Measurements from ENCODE around the gene UST.

Gene UST

GRCh38 chr6:149065121-149065520 is 318.3 kb downstream of the UST start:
- DNase-seq = no peak
- TF ChIP-seq GATA1 (IDR thresholded peaks at IDR 0.05; ENCODE audit: low read depth, low read length) (no peak), POLR2A (IDR thresholded peaks at IDR 0.05; ENCODE audit: low read length) (no peak)

GRCh38 chr6:149065658-149066556 is 319.1 kb downstream of the UST start:
- TF ChIP-seq POLR2A (IDR thresholded peaks at IDR 0.05; ENCODE audit: low read length) (no peak), GATA1 (IDR thresholded peaks at IDR 0.05; ENCODE audit: low read depth, low read length) (no peak)
- DNase-seq = no peak

- TF ChIP-seq GATA1 (IDR thresholded peaks at IDR 0.05; ENCODE audit: low read depth, low read length) (no peak), POLR2A (IDR thresholded peaks at IDR 0.05; ENCODE audit: low read length) (no peak)
- DNase-seq = no peak
These were observed 325.2 kb downstream of the UST start for GRCh38 chr6:149071997-149072396.

GRCh38 chr6:149074832-149075258 is 328.0 kb downstream of the UST start:
- DNase-seq = no peak
- no peak for TF ChIP-seq POLR2A (IDR thresholded peaks at IDR 0.05; ENCODE audit: low read length)
- TF ChIP-seq GATA1 (IDR thresholded peaks at IDR 0.05; ENCODE audit: low read depth, low read length) = no peak

- DNase-seq = no peak
- TF ChIP-seq POLR2A (IDR thresholded peaks at IDR 0.05; ENCODE audit: low read length) = no peak
- TF ChIP-seq GATA1 (IDR thresholded peaks at IDR 0.05; ENCODE audit: low read depth, low read length) = no peak
These were observed 329.0 kb downstream of the UST start for GRCh38 chr6:149075616-149076354.

- no peak for TF ChIP-seq POLR2A (IDR thresholded peaks at IDR 0.05; ENCODE audit: low read length)
- no peak for TF ChIP-seq GATA1 (IDR thresholded peaks at IDR 0.05; ENCODE audit: low read depth, low read length)
- no peak for DNase-seq
These were observed 329.5 kb downstream of the UST start for GRCh38 chr6:149076355-149076734.

GRCh38 chr6:149077208-149077607 is 330.4 kb downstream of the UST start:
- TF ChIP-seq POLR2A (IDR thresholded peaks at IDR 0.05; ENCODE audit: low read length) = no peak
- no peak for TF ChIP-seq GATA1 (IDR thresholded peaks at IDR 0.05; ENCODE audit: low read depth, low read length)
- DNase-seq = no peak

GRCh38 chr6:149078211-149078782 is 331.5 kb downstream of the UST start:
- DNase-seq = no peak
- TF ChIP-seq POLR2A (IDR thresholded peaks at IDR 0.05; ENCODE audit: low read length) (no peak), GATA1 (IDR thresholded peaks at IDR 0.05; ENCODE audit: low read depth, low read length) (no peak)

GRCh38 chr6:149079456-149079855 is 332.6 kb downstream of the UST start:
- TF ChIP-seq GATA1 (IDR thresholded peaks at IDR 0.05; ENCODE audit: low read depth, low read length) = no peak
- no peak for TF ChIP-seq POLR2A (IDR thresholded peaks at IDR 0.05; ENCODE audit: low read length)
- no peak for DNase-seq

GRCh38 chr6:149079911-149080491 is 333.2 kb downstream of the UST start:
- TF ChIP-seq POLR2A (IDR thresholded peaks at IDR 0.05; ENCODE audit: low read length) (no peak), GATA1 (IDR thresholded peaks at IDR 0.05; ENCODE audit: low read depth, low read length) (no peak)
- no peak for DNase-seq

- TF ChIP-seq GATA1 (IDR thresholded peaks at IDR 0.05; ENCODE audit: low read depth, low read length) = no peak
- no peak for TF ChIP-seq POLR2A (IDR thresholded peaks at IDR 0.05; ENCODE audit: low read length)
- no peak for DNase-seq
These were observed 333.7 kb downstream of the UST start for GRCh38 chr6:149080511-149080910.

- no peak for TF ChIP-seq POLR2A (IDR thresholded peaks at IDR 0.05; ENCODE audit: low read length)
- no peak for TF ChIP-seq GATA1 (IDR thresholded peaks at IDR 0.05; ENCODE audit: low read depth, low read length)
- DNase-seq = no peak
These were observed 334.5 kb downstream of the UST start for GRCh38 chr6:149081281-149081680.

- peak; percentile 75 to 85 for DNase-seq
- TF ChIP-seq GATA1 (IDR thresholded peaks at IDR 0.05; ENCODE audit: low read depth, low read length) (no peak), POLR2A (IDR thresholded peaks at IDR 0.05; ENCODE audit: low read length) (no peak)
These were observed 335.5 kb downstream of the UST start for GRCh38 chr6:149082320-149082719.

GRCh38 chr6:149084026-149084425 is 337.2 kb downstream of the UST start:
- DNase-seq = no peak
- TF ChIP-seq POLR2A (IDR thresholded peaks at IDR 0.05; ENCODE audit: low read length) = no peak
- TF ChIP-seq GATA1 (IDR thresholded peaks at IDR 0.05; ENCODE audit: low read depth, low read length) = no peak

Data from erythroblast (primary cell).